Measurements from ENCODE around the gene KCNQ1.
"Not testable (repeated sequence)": the region's sequence is repeated elsewhere in the genome, so short reads cannot be mapped to it uniquely, and the experiment has no call there.

KCNQ1 gene

DNA sequence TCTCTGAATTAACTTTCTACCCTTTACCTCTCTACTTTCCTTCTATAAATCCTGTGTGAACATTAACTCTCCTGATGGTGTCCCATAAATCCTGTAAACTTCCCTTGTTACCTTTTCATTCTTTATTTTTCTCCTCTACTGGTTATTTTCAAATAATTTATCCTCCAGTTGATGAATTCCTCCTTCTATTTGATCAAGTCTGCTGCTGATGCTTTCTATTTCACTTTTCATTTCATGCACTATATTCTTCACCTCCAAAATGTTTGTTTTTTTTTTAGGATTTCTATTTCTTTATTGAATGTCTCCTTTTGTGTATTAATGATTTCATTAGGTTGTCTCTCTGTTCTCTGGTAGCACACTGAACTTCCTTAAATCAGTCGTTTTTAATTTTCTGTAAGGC lies 186.4 kb downstream of the KCNQ1 start:
- no peak for DNase-seq

DNA sequence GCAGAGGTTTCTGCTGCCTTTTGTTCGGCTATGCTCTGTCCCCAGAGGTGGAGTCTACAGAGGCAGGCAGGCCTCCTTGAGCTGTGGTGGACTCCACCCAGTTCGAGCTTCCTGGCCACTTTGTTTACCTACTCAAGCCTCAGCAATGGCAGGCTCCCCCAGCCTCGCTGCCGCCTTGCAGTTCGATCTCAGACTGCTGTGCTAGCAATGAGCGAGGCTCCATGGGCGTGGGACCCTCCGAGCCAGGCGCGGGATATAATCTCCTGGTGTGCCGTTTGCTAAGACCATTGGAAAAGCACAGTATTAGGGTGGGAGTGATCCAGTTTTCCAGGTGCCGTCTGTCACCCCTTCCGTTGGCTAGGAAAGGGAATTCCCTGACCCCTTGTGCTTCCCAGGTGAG lies 195.0 kb downstream of the KCNQ1 start:
- DNase-seq = not testable (repeated sequence)

DNA sequence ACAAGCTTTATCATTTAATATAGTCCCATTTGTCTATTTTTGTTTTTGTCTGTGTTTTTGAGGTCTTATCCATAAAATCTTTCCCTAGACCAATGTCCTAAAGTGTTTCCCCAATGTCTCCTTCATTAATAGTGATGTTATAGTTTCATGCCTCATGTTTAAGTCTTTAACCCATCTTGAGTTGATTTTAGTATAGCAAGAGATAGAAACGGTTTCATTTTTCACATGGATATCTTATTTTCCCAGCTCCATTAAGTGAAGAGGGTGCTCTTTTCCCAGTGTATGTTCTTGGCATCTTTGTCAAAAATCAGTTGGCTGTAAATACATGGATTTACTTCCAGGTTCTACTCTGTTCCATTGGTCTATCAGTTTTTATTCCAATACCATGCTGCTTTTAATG lies 196.8 kb downstream of the KCNQ1 start:
- DNase-seq = no peak

DNA sequence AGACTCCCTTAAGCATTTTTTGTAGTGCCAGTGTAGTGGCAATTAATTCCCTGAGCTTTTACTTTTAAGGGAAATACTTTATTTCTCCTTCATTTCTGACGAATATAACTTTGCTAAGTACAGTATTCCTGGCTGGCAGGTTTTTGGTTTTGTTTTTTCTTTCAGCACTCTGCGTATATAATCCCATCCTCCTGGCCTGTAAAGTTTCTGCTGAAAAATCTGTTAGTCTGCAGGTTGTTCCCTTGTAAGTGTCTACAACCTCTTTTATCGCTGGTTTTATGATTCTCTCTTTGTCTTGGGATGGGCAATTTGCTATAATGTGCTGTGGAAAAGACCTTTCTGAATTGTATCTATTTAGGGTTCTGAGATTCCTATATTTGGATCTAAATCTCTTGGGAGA lies 198.9 kb downstream of the KCNQ1 start:
- DNase-seq = no peak

DNA sequence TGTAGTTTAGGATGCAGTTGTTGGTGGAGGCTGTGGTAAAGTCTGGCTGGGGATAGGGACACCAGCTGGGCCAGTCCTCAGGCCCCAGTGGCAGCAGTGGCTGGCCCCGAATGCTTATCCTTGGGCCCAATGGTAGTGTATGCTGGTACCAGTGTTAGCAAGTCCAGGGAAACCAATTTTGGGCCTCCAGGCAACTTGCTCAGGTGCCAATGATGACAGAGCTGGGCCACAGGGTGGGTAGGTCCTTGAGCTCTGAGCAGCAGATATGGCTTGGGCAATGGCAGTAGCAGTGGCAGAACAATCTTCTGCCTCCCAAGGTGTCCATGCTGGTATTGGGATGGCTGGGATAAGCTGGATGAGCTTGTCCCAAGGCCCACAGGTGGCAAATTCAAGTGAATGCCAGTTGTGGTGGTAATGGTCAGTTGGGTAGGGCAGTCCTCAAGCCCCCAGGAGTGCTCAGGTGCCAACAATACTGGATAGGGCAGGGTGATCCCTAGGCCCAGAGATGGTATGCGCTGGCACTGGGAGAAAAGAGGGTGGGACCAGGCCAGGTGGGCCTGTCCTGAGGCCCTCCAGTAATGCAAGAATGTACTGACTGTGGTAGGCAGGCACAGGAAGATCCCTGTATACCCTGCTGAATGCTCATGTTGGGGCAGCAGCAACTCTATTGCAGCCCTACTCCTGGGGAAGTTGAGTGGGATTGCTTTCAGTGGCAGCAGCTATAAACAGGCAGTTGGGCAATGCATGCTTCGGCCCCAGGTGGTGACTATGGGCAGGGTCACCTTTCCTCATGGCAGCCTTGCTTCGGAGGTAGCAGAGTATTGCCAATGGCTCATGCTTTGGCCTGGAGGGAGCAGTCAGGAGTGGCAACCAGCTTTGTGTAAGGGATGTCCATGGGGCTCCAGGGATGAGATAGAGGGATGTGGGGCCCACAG lies 200.3 kb downstream of the KCNQ1 start:
- no peak for DNase-seq

DNA sequence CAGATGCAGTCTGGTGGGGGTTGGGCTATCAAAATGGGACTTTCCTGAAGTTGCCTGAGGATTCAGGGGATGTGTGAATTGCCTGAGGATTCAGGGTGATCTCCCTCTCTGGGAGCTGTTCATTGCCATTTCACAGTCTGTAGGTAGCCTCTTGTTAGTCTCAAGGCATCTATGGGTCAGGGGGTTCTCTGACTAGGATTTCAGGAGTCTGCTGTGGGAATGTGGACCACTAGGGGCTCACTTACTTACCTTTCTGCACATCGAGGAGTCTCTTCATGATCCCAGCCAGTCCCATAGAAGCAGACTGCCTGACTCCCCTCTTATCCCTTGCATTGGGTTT lies 200.9 kb downstream of the KCNQ1 start:
- DNase-seq = no peak

DNA sequence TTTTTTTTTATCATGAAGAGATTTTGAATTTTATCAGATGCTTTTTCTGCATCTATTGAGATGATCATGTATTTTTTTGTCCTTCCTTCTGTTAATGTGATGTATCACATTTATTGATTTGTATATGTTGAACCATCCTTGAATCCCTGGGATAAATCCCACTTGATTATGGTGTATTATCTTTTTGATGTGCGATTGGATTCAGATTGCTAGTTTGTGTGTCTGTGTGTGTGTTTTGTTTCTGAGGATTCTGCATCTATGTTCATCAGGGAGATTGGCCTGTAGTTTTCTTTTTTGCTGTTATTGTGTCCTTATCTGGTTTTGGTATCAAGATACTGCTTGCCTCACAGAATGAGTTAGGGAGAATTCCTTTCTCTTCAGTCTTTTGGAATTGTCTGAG lies 202.4 kb downstream of the KCNQ1 start:
- DNase-seq = no peak

DNA sequence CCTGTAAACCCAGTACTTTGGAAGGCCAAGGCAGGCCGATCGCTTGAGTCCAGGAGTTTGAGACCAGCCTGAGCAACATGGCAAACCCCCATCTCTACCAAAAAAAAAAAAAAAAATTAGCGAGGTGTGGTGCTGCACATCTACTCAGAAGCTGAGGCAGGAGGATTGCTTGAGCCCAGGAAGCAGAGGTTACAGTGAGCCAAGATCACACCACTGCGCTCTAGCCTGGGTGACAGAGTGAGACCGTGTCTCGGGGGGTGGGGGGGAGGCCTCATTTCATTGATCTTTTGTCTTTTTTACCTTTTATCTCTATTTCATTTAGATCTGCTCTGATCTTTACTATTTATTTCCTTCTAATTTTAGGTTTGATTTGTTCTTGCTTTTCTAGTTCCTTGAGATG lies 203.1 kb downstream of the KCNQ1 start:
- DNase-seq = no peak

DNA sequence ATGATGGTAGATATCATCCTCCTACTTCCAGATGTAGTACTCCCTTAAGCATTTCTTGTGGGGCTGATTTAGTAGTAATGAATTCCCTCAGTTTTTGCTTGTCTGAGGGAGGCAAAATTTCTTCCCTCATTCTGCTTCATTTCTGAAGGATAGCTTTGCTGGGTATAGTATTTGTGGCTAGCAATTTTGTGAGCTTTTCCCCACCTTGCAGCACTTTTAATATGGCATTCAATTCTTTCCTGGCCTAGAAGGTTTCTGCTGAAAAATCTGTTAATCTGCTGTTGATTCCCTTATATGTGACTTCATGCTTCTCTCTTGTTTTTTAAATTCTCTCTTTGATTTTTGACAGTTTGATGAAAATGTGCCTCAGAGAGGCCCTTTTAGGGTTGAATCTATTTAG lies 204.6 kb downstream of the KCNQ1 start:
- no peak for DNase-seq

DNA sequence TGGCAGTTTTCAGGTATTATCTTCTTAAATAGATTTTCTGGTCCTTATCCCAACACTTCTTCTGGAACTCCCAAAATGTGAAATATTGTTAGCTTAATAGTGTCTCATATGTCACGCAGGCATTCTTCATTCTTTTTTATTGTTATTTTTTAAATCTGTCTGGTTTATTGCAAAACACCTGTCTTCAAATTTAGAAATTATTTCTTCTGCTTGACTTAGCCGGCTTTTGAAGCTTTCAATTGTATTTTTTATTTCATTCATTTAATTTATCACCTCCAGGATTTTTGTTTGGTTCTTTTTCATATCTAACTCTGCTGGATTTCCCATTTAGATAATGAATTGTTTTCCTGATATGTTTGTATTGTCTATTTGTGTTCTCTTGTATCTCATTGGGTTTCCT lies 205.0 kb downstream of the KCNQ1 start:
- no peak for DNase-seq

DNA sequence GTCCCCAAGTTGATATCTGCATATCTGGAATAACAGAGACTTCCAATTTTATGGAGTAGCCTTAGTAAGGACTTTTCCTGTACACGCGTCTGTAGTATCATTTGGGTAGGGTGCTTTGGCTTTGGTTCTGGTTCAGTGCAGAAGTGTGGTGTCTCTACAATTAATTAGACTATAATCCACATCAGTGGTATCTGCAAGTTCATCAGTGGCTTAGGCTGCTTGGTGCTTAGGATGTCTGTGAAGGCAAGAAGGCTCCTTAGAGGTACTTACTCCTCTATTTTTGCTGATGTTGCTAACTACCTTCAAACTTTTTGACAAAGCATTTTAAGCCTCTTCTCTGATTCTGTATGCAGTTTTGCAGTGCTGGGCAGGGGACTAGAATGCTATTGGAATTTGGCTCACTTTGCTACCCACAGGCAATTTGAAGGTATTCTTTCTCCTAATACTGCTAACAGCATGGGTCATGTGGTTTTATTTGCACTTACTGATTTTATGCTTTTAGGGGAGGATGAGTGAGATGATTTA lies 205.6 kb downstream of the KCNQ1 start:
- no peak for DNase-seq

DNA sequence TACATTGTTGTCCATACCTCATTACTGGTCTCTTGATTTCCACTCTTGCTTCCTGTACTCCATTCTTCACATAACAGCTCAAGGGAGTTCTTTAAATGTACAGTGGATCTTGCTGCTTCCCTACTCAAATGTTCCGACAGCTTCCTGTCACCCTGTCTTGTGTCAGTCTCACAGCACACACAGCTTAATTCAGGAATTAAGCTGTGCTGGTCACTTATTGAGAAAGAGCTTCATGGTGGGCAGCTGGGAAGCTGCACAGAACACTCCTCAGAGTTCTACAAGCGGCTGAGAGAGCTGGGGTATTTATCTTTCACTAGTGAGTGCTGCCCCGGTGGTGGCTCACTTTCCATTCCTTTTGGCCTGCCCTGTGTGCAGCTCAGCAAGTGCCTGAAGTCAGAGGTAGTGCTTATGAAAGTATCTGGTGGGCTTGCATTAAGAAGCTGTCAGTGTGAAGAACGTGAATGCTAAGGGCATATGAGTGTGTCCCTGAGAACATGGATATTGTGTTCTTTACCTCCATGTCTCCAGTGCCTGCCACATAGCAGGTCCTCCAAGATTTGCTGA lies 206.3 kb downstream of the KCNQ1 start:
- DNase-seq = no peak

DNA sequence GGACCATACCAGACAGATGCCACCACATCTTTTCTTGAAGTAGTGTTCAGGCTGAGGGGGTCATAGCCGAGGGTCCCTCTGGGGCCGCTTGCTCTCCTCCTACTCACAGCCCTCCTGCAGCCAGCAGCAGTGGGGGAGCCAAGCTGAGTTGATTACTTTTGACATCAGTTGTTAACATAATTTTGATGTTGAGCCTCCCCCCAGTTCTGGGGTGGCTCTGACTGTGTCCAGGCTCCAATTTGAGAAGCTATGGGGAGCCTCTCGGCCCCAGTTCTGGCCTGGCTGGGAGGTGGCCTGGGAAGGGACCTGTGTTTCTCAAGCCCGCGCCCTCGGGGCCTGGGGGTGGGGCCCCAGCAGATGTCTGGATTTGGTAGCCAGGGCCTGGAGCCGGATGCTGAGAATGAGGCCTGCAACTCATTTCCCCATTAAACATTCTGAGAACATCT lies 207.0 kb downstream of the KCNQ1 start:
- DNase-seq = no peak

DNA sequence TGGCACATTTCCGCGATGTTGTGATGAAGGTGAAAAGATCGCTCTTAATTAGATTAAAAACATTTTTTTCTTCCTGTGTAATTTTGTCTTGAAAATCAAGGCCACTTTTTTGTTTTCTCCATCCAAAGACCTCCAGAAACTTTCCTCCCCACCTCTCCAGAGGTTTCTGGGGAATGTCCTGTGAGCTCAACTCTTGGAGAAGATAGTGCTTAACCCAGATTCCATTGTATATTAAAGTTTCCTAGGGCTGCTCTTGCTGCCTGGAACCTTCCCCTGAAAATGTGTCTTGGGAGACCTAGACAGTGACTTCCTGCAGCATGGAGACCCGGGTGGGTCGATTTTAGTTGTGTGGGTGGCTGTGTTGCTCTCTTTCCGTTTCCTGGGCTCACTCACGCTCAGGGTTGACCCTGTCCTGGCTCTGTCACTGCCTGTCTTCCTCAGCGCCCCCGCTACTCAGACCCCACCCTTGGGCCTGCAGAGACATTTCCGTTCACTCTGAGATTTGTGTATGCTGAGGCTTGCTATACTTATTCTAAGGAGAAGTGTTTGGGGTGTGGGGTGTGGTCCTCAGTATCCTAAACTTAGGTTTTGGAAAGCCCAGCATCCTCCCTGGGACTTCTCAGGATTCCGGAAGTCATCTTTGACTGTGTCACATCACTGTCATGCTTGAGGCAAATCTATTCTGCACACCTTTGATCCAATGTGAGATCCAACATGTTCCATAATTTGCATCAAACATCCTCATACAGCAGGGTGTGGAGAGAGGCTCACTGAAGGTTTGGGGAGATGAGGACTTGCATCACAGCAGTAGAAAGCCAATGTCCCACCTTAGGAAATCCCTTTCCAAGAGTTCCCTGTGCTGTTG lies 207.8 kb downstream of the KCNQ1 start:
- no peak for DNase-seq

DNA sequence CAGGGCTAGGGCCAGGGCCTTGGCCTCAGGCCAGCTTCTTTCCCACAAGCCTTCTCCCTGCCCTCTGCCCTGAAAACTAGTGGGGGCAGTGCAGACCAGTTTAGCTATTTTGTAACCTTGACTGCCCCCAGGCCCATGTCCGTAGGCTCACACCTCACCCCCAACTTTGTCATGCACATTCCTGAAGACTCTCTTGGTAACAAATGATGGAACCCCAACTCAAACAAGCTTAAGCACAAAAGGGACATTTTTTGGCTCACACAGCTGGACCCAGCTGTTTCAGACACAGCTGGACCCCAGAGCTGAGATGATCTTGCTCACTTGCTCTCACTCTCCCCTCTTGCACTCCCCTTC lies 208.4 kb downstream of the KCNQ1 start:
- DNase-seq = no peak

DNA sequence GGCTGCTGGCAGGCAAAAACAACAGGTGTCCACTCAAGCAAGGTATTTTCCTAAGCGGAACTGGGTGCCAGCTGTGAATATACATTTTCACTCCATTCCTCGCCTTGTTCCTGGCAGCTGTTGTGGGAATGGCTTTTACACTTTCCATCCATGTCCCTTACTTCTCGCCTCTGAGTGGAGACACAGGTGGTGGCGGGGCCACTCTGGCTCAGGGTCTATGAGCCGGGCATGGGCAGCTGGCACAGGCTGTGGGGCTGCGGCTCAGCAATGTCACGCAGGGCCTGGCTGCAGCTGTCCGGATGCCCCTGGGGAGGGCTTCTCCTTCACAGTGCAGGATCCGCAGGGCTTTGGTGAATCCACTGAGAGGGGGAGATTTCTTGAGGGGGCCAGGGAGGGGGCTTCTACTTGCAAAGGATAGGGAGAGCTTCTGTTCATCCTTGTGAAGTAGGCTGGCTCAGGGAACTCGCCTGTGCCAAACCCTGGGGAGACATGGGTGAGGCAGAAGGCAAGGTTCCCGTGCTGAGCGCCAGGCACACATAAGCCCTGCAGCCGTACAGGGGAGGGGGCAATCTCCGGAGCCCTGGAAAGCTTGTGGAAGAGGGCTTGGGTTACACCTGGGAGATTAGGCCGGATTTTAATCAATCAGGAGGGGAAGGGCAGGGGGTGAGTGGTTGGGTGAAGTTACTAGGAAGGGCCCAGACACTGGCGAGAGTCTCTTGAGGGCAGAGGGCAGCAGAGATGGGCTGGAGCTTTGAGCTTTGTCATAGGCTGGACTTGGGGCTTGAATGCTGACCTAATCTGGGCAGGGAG lies 209.3 kb downstream of the KCNQ1 start:
- DNase-seq = no peak

DNA sequence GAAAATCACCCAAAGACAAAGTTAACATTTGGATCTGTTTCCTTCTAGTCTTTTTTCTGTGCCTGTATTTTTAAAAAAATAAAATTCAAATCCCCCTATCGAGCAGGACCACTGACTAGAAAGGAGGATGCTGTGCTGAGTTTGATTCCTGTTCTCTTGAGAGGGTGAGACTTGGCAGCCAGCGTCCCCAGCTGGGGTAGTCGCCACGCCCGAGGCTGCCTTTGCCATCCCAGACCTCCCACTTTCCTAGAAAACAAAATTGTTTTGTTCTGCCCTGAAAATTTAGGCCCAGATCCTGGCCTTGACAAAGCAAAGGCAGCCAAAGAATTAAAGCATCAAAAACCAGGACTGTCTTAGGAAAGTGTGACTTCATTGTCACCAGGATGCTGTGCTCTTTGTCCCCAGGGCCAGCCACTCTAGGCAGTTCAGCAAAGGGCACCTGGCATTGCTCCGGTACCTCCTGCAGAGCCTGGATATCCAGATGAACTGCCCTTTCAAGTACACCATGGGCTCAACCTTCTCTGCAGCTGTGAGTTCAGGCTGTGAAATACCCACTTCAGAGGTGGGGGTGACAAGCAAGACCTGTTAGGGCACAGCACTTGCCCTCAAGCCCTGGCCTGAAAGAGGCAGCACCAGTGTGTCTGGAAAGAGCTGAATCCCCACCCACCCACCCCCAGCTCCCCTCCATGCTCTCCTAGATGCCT lies 210.4 kb downstream of the KCNQ1 start:
- DNase-seq = no peak

DNA sequence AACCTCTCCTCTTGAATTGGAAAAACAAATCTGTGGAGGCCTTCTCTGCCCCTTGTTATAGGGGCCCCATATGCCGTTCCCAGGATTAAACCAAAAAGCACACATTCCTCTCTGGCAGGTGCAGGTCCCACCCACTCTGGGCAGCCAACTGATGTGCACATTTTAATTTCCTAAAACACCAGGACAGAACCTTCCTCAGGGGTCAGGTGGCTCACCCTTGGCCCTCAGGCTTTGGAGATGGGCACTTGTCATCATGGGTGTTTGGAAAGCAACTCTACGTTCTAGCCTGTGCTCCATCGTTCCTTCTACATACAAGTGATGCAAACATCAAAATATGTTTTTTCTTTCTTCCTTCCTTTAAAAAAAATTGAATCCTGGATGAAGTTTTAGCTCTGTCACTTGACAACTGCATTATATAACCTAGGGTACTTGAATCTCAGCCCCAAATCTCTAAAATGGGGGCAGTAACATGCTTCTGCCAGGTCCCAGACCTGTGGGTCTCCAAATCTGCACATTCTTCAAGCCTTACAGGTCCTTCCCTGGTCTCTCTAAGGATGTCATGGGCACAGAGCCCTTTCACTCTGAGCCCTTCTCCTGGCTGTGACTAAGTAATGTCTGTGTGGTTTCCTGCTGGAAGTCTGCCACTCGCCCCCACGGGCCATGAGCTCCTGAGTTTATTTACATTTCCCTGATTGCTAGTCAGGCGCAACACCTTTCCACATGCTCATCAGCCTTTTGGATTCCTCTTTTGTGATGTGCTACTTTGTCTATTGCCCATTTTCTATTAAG lies 211.2 kb downstream of the KCNQ1 start:
- DNase-seq = no peak

DNA sequence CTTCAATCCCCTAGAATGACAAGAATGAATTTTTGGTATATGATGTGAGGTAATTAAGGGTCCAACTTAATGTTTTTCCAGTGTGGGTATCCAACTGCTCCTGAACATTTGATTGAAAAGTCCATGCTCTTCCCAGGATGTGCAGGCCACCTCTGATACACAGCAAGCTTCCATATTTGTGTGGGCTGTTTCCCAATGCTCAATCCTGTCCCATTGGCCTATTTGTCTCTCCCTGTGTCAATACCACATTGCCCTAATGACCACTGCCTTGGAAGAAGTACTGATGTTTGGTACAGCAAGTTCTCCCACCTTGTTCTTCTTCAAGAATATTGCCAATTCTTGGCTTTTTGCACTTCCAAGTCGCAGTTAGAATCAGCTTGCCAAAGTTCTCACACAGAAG lies 212.1 kb downstream of the KCNQ1 start:
- no peak for DNase-seq

DNA sequence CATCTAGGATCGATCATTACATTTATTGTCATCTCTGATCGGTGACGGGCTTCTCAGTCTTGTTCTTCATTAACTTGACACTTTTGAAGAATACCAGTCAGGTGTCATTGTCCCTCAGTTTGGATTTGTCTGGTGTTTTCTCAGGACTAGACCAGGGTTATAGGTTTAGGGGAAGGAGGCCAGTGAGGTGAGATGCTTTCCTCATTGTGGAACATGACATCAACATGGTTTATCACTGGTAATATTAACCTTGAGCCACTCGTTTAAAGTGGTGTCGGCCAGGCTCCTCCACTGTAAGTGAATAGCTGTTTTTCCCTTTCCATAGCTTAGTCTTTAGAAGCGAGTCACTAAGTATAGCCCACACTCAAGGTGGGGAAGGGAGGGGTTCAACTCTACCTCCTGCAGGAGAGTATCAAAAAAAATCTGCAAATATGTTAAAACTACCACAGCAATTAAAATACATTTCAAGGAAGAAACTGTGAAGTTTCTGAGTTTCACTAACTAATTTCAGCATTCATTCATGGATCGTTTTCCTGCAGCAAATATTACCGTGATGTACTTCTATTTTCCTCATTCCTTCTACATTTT lies 213.0 kb downstream of the KCNQ1 start:
- no peak for DNase-seq
